ENCODE measurements around the gene SNX17. TPM values are rescaled to one million over a fixed set of nuclear protein-coding genes. Genes with fewer than 3 reads are reported as not detected.

The SNX17 gene
- total RNA-seq, 1 donor: 169 TPM

- peak overlapping the region; percentile 97 for H3K4me3 ChIP-seq (ENCODE audit: low read depth, low read length)
- DNase-seq (ENCODE audit: low read depth): no peak
- TF ChIP-seq CTCF (IDR thresholded peaks at IDR 0.05; ENCODE audit: insufficient read depth, low read depth, low read length): no peak
Measured at GRCh38 chr2:27408601-27409320, 38.3 kb downstream of the SNX17 start.

DNA sequence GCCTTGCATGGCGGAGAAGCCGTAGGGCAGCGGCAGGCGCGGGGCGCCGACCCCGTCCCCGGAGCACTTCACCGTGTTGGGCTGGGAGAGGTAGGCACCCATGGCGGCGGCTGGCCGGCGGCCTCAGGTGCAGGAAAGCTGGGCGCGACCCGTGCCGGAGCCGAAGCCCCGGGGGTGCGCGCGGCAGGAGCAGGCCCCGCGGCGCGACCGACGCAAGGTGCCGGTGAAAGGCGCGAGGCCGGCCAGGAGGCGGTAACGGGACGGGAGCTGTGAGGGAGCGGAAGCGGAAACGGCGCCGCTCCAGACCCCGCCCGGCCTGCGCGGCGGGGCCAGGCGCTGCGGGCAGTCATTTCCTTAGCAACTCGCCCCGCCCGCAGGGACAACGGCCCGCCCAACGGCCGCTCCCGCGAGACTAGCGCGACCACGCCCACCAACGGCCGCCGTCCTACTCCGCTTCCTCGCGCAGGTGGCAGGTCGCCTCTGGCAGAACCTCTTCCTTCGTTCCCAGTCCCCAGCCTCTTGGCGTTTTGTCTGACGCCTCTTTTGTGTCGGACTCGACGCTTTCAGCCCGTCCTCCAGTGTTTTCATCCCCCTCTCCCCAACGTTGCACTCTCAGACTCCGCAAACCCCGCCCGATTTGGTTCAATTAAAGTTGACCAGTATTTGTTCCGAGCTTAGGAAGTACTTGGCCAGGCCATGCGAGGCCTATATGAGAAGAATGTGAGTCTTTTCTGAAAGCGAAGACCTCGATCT is 39.1 kb downstream of the SNX17 start, which contains the start of gene PPM1G:
PPM1G (minus strand) TSS at position 271 of the 753 bp plus-strand sequence; CDS start at position 102, 169 bp downstream.
- no peak for TF ChIP-seq CTCF (IDR thresholded peaks at IDR 0.05; ENCODE audit: insufficient read depth, low read depth, low read length)
- peak; percentile 91 for DNase-seq (ENCODE audit: low read depth)

GRCh38 chr2:27412419-27413152 is 42.2 kb downstream of the SNX17 start:
- no peak overlapping the region for H3K4me3 ChIP-seq (ENCODE audit: low read depth, low read length)
- TF ChIP-seq CTCF (IDR thresholded peaks at IDR 0.05; ENCODE audit: insufficient read depth, low read depth, low read length): no peak
- DNase-seq (ENCODE audit: low read depth): no peak

More for the DNA sequence above, 39.1 kb downstream of the SNX17 start, which contains the start of gene PPM1G:
- peak within 1 kb of the TSS; percentile 97 for H3K4me3 ChIP-seq (ENCODE audit: low read depth, low read length)

DNA sequence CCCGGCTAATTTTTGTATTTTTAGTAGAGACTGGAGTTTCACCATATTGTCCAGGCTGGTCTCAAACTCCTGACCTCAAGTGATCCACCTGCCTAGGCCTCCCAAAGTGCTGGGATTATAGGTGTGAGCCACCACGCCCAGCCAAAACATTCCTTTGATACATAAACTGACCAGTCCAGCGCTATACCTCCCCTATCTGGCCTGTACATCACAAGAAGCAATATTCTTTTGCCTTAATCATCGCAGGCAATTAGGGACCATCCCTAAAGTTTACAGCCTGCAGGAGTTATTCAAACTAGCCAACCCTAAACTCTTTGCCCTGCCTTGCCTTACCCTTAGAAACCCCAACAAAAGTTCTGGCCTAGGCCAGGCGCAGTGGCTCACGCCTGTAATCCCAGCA is 45.7 kb downstream of the SNX17 start:
- TF ChIP-seq CTCF (IDR thresholded peaks at IDR 0.05; ENCODE audit: insufficient read depth, low read depth, low read length): no peak
- no peak overlapping the region for H3K4me3 ChIP-seq (ENCODE audit: low read depth, low read length)
- no peak for DNase-seq (ENCODE audit: low read depth)

GRCh38 chr2:27420996-27421395 is 50.6 kb downstream of the SNX17 start:
- no peak overlapping the region for H3K4me3 ChIP-seq (ENCODE audit: low read depth, low read length)
- TF ChIP-seq CTCF (IDR thresholded peaks at IDR 0.05; ENCODE audit: insufficient read depth, low read depth, low read length): no peak
- DNase-seq (ENCODE audit: low read depth): no peak

DNA sequence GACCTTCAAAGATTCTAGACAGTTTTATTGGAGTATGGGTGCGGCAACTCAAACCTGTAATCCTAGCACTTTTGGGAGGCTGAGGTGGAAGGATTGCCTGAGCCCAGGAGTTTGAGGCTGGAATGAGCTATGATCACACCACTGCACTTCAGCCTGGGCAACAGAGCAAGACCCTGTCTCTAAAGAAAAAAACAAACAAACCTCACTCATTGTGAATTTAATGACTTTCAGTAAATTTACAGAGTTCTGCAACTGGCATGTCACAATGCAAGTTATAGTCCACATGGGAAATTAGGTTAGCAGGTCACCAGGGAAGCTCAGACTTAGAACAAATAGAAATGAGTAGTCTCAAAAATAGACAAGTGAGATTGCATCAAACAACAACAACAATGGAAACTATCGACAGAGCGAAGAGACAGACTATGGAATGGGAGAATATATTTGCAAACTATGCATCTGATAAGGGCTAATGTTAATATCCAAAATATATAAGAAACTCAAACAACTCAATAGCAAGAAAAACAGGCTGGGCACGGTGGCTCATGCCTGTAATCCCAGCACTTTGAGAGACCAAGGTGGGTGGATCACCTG is 51.3 kb downstream of the SNX17 start:
- no peak for TF ChIP-seq CTCF (IDR thresholded peaks at IDR 0.05; ENCODE audit: insufficient read depth, low read depth, low read length)
- H3K4me3 ChIP-seq (ENCODE audit: low read depth, low read length): no peak overlapping the region
- no peak for DNase-seq (ENCODE audit: low read depth)

Measured in fibroblast of villous mesenchyme (primary cell).